Cardiac muscle cell (in vitro differentiated cells and primary cell): ENCODE results near the gene GPR68. TPM values are rescaled to one million over a fixed set of nuclear protein-coding genes. Genes with fewer than 3 reads are reported as not detected.

Source experiments
- DNase-seq, 2 donors: peaks; one replicate each; pipeline versions ENCODE4 v3.0.0 to v3.0.0-alpha.2; 2010 to 2017; ENCODE audit warnings: low read depth in 1 of 2, low spot score in 1 of 2
- H3K27ac ChIP-seq: fragments of 200-600 bp; sonication (generic); 2 replicates; pipeline ENCODE4 v1.5.1; 2016
- H3K27me3 ChIP-seq: fragments of 200-600 bp; sonication (generic); 2 replicates; pipeline ENCODE4 v1.6.0; 2016; ENCODE audit warnings: control low read depth
- H3K36me3 ChIP-seq: fragments of 200-600 bp; sonication (generic); 2 replicates; pipeline ENCODE4 v1.5.1; 2016; ENCODE audit warnings: control low read depth
- H3K4me1 ChIP-seq: fragments of 200-600 bp; sonication (generic); 2 replicates; pipeline ENCODE4 v1.8.1; 2017; ENCODE audit warnings: low read depth, mild to moderate bottlenecking, mixed run types
- H3K4me3 ChIP-seq: fragments of 200-600 bp; sonication (generic); 2 replicates; pipeline ENCODE4 v1.5.1; 2016; ENCODE audit warnings: mild to moderate bottlenecking
- H3K9me3 ChIP-seq: fragments of 200-600 bp; sonication (generic); 2 replicates; pipeline ENCODE4 v1.5.1; 2017; ENCODE audit warnings: low read depth, mild to moderate bottlenecking, control low read depth
- CTCF ChIP-seq: IDR thresholded peaks from 2 replicates; pipeline ENCODE4 v1.5.1; 2012; ENCODE audit warnings: low read depth, mild to moderate bottlenecking, low read length
- polyA plus RNA-seq: library from polyadenylated mRNA; unstranded; fragments of >200 nt; fragmentation: Nextera tagmentation; extraction: Ambion mirVana; gene quantifications from 2 replicates; pipeline ENCODE4 v1.2.1, GENCODE V29; 2016
- total RNA-seq: library from RNA; depleted of rRNA; stranded (reverse); fragments of >200 nt; gene quantifications from 2 replicates; pipeline ENCODE4 v1.2.3, GENCODE V29; 2016

The GPR68 gene
- total and polyA plus RNA-seq, 2 experiments from 2014 or later = 0.22 to 0.42 TPM

GRCh38 chr14:91273273-91273884 lies 28.9 kb upstream of the GPR68 start:
- no peaks in the 10 kb centered on the region for H3K27me3 ChIP-seq
- no peak for DNase-seq
- no peaks in the 10 kb centered on the region for H3K9me3 ChIP-seq
- no peaks in the 10 kb centered on the region for H3K4me1 ChIP-seq
- no peak overlapping the region for H3K4me3 ChIP-seq
- H3K27ac ChIP-seq = no peak overlapping the region
- no peak for TF ChIP-seq CTCF
- no peaks in the 10 kb centered on the region for H3K36me3 ChIP-seq

GRCh38 chr14:91272341-91273272 lies 28.1 kb upstream of the GPR68 start:
- DNase-seq = no peak
- Histone ChIP-seq H3K9me3 (no peaks in the 10 kb centered on the region), H3K36me3 (no peaks in the 10 kb centered on the region), H3K27me3 (no peaks in the 10 kb centered on the region), H3K4me3 (no peak overlapping the region), H3K4me1 (no peaks in the 10 kb centered on the region), H3K27ac (no peak overlapping the region)
- TF ChIP-seq CTCF = no peak

DNA sequence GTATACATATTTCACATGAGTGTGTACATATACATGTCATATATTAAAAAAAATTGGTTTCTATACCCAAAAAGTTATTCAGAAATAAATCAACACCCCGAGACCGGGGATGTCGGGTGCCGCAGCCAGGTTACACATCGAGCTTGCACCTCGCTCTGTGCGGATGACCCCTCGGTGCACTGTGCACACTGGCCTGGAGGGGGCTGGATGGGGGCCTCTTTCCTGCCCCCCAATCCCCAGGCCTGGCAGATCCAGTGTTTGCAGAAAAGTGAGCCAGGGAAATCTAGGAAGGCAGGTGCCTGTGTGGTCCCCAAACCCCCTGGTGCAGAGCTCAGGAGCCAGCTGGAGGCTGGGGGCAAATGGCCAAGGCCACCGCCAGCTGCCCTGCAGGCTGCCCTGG lies 27.1 kb upstream of the GPR68 start:
- TF ChIP-seq CTCF = no peak
- no peaks in the 10 kb centered on the region for H3K9me3 ChIP-seq
- H3K4me1 ChIP-seq = no peaks in the 10 kb centered on the region

GRCh38 chr14:91270619-91271018 lies 26.1 kb upstream of the GPR68 start:
- H3K27ac ChIP-seq = no peak overlapping the region
- H3K4me1 ChIP-seq = no peaks in the 10 kb centered on the region
- no peak for TF ChIP-seq CTCF
- H3K9me3 ChIP-seq = no peaks in the 10 kb centered on the region
- H3K4me3 ChIP-seq = no peak overlapping the region
- no peaks in the 10 kb centered on the region for H3K36me3 ChIP-seq
- peaks cover 6% of the 10 kb centered on the region for H3K27me3 ChIP-seq
- DNase-seq = no peak

More for the DNA sequence above, 27.1 kb upstream of the GPR68 start:
- no peak overlapping the region for H3K4me3 ChIP-seq
- no peak for DNase-seq
- H3K36me3 ChIP-seq = no peaks in the 10 kb centered on the region
- H3K27me3 ChIP-seq = no peaks in the 10 kb centered on the region
- H3K27ac ChIP-seq = no peak overlapping the region

DNA sequence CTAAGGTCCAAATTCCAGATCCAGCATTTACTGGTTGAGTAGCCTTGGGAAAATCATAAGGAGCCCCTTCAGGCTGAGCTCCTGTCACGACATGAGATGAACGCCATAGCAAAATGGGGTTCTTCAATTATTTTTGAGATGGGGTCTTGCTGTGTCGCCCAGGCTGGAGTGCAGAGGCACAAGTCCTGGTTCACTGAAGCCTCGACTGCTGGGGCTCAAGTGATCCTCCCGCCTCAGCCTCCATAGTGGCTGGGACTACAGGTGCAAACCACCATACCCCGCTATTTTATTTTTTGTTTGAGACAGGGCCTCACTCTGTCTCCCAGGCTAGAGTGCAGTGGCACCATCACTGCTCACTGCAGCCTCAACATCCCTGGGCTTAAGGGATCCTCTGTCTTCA lies 25.7 kb upstream of the GPR68 start:
- no peak for TF ChIP-seq CTCF
- no peak for DNase-seq
- Histone ChIP-seq H3K27ac (no peak overlapping the region), H3K27me3 (peaks cover 11% of the 10 kb centered on the region), H3K36me3 (no peaks in the 10 kb centered on the region), H3K4me1 (no peaks in the 10 kb centered on the region), H3K9me3 (no peaks in the 10 kb centered on the region), H3K4me3 (no peak overlapping the region)
